ENCODE measurements around the gene NFATC2. TPM values are rescaled to one million over a fixed set of nuclear protein-coding genes. Genes with fewer than 3 reads are reported as not detected.

Gene NFATC2
- total RNA-seq, 1 experiment from 2014 or later, result 0.61 TPM

DNA sequence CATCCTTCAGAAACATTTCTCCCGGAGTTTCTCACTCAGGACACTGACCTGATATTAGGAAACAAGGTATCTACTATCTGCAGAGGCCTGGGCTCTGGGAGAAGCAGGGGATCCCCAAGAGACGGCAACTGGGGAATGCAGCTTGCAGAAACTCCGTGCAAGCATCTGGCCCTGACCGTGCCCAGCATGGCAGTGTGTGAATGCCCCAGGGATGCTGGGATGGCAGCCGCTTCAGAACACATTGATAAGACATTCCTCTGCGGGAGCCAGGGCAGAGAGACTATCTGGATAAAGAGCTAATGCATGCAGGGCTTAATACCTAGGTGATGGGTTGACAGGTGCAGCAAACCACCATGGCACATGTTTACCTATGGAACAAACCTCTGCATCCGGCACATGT lies 55.4 kb downstream of the NFATC2 start:
- no peak for TF ChIP-seq CTCF (conservative IDR thresholded peaks at IDR 0.05)
- Histone ChIP-seq H3K79me2 (ENCODE audit: insufficient read depth, low read length) (no peaks in the 10 kb centered on the region), H3K27ac (ENCODE audit: insufficient read length, low read depth, low read length) (no peak overlapping the region), H3K4me2 (ENCODE audit: insufficient read depth, insufficient read length, low read length) (no peak overlapping the region), H2BK12ac (ENCODE audit: insufficient read length, low read depth, low read length) (no peak overlapping the region), H4K5ac (ENCODE audit: insufficient read length, low read depth, low read length) (no peak overlapping the region), H3K27me3 (ENCODE audit: insufficient read depth, low read length) (no peaks in the 10 kb centered on the region), H3K56ac (ENCODE audit: insufficient read length, low read depth, low read length) (no peak overlapping the region), H4K20me1 (ENCODE audit: control insufficient read depth, insufficient read depth, insufficient read length) (no peaks in the 10 kb centered on the region), H3K4me1 (ENCODE audit: insufficient read depth, low read length) (no peaks in the 10 kb centered on the region), H2BK20ac (ENCODE audit: low read depth, low read length, poor library complexity, severe bottlenecking) (no peak overlapping the region), H2AFZ (ENCODE audit: low read length) (no peak overlapping the region), H3K9ac (ENCODE audit: extremely low read depth, insufficient read length, low read length) (no peak overlapping the region), H2BK15ac (ENCODE audit: low read depth, low read length) (no peak overlapping the region), H4K8ac (replicated peaks; ENCODE audit: insufficient read length, low read depth, low read length) (no peak overlapping the region), H4K91ac (ENCODE audit: insufficient read length, low read depth, low read length) (no peak overlapping the region), H3K18ac (ENCODE audit: insufficient read length, low read depth, low read length) (no peak overlapping the region), H3K23ac (ENCODE audit: insufficient read length, low read depth, low read length) (no peak overlapping the region), H3K79me1 (ENCODE audit: insufficient read depth, low read depth, low read length, poor library complexity, severe bottlenecking) (no peaks in the 10 kb centered on the region), H3K23me2 (ENCODE audit: insufficient read length, low read depth, low read length, poor library complexity, severe bottlenecking) (no peaks in the 10 kb centered on the region), H3K9me3 (ENCODE audit: control insufficient read depth, low read depth, low read length) (no peaks in the 10 kb centered on the region), H3T11ph (ENCODE audit: low read length) (no peak overlapping the region), H2BK120ac (ENCODE audit: low read depth, low read length, poor library complexity, severe bottlenecking) (no peak overlapping the region), H2BK5ac (ENCODE audit: insufficient read length, low read length) (no peak overlapping the region), H3K4ac (ENCODE audit: low read depth, low read length) (no peak overlapping the region), H3K14ac (ENCODE audit: insufficient read depth, low read length) (no peak overlapping the region), H2AK5ac (ENCODE audit: insufficient read length, low read length) (no peak overlapping the region)
- H3K36me3 Mint-ChIP-seq (ENCODE audit: insufficient read depth in 1 of 3, low read depth in 3 of 3), result no peaks in the 10 kb centered on the region
- no peak for DNase-seq
- no CpG with 5 or more reads among the region's 7 CpGs for WGBS (ENCODE audit: extremely low coverage, insufficient read length, low lambda C conversion rate)
- peaks cover 20% of the 10 kb centered on the region in 2 experiments for H3K4me1 Mint-ChIP-seq
- no peak overlapping the region for H3K27ac Mint-ChIP-seq
- no peaks in the 10 kb centered on the region; the same call in 1 of the 2 replicates for H3K27me3 Mint-ChIP-seq (ENCODE audit: low read depth)
- no peak overlapping the region for H3K4me3 Mint-ChIP-seq
- H3K9me3 Mint-ChIP-seq, result no peaks in the 10 kb centered on the region
